GM21786 (cell line): ENCODE data around the gene TNRC18.
"Not testable (repeated sequence)": the region's sequence is repeated elsewhere in the genome, so short reads cannot be mapped to it uniquely, and the experiment has no call there.

Experiments used
- ATAC-seq: cut with Tn5 transposase; IDR thresholded peaks from one replicate; pipeline ENCODE4 v1.9.1; 2021; ENCODE audit not compliant: unreplicated experiment

The TNRC18 gene

GRCh38 chr7:5324961-5325360, 98.7 kb downstream of the TNRC18 start:
- no peak for ATAC-seq

- not testable (repeated sequence) for ATAC-seq
These were observed 99.5 kb downstream of the TNRC18 start for GRCh38 chr7:5323800-5324781.

GRCh38 chr7:5322621-5323410, 100.8 kb downstream of the TNRC18 start:
- ATAC-seq = no peak

GRCh38 chr7:5320802-5321396, 102.7 kb downstream of the TNRC18 start:
- no peak for ATAC-seq

GRCh38 chr7:5320391-5320790, 103.2 kb downstream of the TNRC18 start:
- ATAC-seq = no peak

GRCh38 chr7:5318613-5319012, 105.0 kb downstream of the TNRC18 start:
- ATAC-seq = not testable (repeated sequence)

- no peak for ATAC-seq
These were observed 107.9 kb downstream of the TNRC18 start for GRCh38 chr7:5315761-5316160.

- no peak for ATAC-seq
These were observed 108.8 kb downstream of the TNRC18 start for GRCh38 chr7:5314864-5315263.

- not testable (repeated sequence) for ATAC-seq
These were observed 110.4 kb downstream of the TNRC18 start for GRCh38 chr7:5313076-5313885.

GRCh38 chr7:5312276-5313070, 111.2 kb downstream of the TNRC18 start:
- ATAC-seq = not testable (repeated sequence)

GRCh38 chr7:5310822-5311405, 112.7 kb downstream of the TNRC18 start:
- ATAC-seq = no peak

GRCh38 chr7:5309146-5309545, 114.5 kb downstream of the TNRC18 start:
- ATAC-seq = no peak

- not testable (repeated sequence) for ATAC-seq
These were observed 116.2 kb downstream of the TNRC18 start for GRCh38 chr7:5307221-5308142.

GRCh38 chr7:5305050-5305449, 118.6 kb downstream of the TNRC18 start:
- ATAC-seq = not testable (repeated sequence)

GRCh38 chr7:5303591-5304505, 119.8 kb downstream of the TNRC18 start:
- ATAC-seq = no peak

- no peak for ATAC-seq
These were observed 120.6 kb downstream of the TNRC18 start for GRCh38 chr7:5303061-5303460.

GRCh38 chr7:5302577-5302976, 121.1 kb downstream of the TNRC18 start:
- no peak for ATAC-seq
